ENCODE measurements around the gene GALNT11. TPM values are rescaled to one million over a fixed set of nuclear protein-coding genes. Genes with fewer than 3 reads are reported as not detected.

Gene GALNT11
- total RNA-seq, 4 donors from 2014 or later: 19.4 to 42.9 (median 27.2) TPM

DNA sequence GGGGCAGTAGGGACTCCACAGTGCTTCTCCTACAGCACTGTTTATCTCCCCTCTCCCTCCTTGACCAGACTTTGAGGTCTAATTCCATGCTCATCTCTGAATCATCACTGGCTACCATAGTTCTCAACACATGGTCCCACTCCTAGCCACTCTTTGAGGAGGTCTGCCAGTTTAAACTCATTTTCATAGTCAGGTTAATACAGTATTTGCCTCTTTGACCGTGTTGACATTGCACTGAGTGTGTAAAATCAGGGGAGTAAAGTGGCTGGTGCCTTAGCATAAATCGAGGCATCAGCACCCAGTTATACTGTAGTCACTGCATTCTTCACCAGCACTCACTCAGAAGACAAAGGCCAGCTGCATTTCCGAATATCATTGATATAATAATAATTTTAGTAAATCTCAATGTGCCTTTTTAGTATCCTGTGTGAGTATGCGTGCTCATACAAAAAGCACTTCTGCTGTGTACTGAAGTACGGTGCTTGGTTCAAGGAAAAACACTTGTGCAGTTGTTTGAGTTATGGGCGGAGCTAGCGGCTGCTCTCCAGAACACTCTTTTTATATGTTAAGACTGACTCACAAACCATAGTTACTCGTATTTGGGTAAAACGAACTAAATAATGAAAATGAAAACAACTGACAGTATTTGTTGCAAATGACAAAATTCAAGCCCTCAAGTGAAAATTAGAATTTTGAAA lies 89.7 kb downstream of the GALNT11 start:
- no peak for TF ChIP-seq POLR2A (IDR thresholded peaks at IDR 0.05)
- TF ChIP-seq, protein P1, sequence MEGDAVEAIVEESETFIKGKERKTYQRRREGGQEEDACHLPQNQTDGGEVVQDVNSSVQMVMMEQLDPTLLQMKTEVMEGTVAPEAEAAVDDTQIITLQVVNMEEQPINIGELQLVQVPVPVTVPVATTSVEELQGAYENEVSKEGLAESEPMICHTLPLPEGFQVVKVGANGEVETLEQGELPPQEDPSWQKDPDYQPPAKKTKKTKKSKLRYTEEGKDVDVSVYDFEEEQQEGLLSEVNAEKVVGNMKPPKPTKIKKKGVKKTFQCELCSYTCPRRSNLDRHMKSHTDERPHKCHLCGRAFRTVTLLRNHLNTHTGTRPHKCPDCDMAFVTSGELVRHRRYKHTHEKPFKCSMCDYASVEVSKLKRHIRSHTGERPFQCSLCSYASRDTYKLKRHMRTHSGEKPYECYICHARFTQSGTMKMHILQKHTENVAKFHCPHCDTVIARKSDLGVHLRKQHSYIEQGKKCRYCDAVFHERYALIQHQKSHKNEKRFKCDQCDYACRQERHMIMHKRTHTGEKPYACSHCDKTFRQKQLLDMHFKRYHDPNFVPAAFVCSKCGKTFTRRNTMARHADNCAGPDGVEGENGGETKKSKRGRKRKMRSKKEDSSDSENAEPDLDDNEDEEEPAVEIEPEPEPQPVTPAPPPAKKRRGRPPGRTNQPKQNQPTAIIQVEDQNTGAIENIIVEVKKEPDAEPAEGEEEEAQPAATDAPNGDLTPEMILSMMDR (IDR thresholded peaks at IDR 0.05): no peak
- H3K27me3 ChIP-seq: no peaks in the 10 kb centered on the region
- no peak for DNase-seq
- H3K4me1 ChIP-seq: no peaks in the 10 kb centered on the region
- H3K9me3 ChIP-seq: no peaks in the 10 kb centered on the region
- H3K27ac ChIP-seq: no peak overlapping the region
- H3K36me3 ChIP-seq: peaks cover 0 to 41% (median 0%) of the 10 kb centered on the region in 3 donors
- no peak overlapping the region for H3K4me3 ChIP-seq

DNA sequence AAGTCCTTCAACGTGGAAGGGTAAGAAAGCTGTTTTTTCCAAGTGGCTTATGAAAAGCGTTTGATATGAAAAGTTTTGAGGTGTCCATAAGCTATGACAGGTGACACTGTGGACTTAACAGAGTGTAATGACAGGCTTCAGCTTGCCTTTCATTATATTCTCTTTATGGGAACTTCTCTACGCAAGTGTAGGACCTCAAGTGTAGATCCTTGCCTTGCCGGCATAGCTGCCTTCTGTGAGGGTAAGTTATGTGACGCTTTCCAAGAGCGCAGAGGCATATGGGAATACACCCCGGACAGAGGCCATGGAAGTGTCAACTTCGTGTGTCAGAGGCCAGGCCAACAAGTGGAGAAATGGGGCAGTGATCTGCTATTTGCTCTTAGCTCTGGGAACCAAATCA lies 91.9 kb downstream of the GALNT11 start:
- Histone ChIP-seq H3K4me3 (no peak overlapping the region), H3K27ac (no peak overlapping the region), H3K9me3 (no peaks in the 10 kb centered on the region), H3K27me3 (no peaks in the 10 kb centered on the region), H3K36me3 (peaks cover 0 to 63% (median 0%) of the 10 kb centered on the region in 3 donors), H3K4me1 (no peaks in the 10 kb centered on the region)
- DNase-seq: no peak
- TF ChIP-seq, protein P1 (IDR thresholded peaks at IDR 0.05): no peak
- no peak for TF ChIP-seq POLR2A (IDR thresholded peaks at IDR 0.05)

DNA sequence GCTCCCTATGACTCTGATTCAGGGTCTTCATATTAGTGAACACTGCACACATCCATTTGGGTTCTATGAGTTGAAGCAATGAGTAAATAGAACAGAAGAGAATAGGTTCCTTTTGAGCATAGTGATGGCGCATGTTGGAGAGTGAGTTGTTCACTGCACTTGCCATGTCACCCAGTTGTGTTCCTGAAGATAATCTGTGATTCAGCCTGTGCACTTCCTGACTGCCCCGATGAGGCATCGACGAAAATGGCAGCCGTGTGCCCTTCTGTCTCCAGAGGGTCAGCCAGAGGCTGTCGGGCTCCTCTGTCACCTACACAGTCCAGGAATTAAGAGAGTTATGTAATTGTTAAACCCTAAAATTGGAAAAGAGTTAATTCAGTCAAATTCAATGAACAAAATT lies 94.7 kb downstream of the GALNT11 start:
- Histone ChIP-seq H3K27me3 (no peaks in the 10 kb centered on the region), H3K4me3 (no peak overlapping the region), H3K4me1 (no peaks in the 10 kb centered on the region), H3K27ac (no peak overlapping the region), H3K36me3 (peaks cover 0 to 83% (median 0%) of the 10 kb centered on the region in 3 donors), H3K9me3 (no peaks in the 10 kb centered on the region)
- TF ChIP-seq POLR2A (IDR thresholded peaks at IDR 0.05): no peak
- TF ChIP-seq, protein P1 (IDR thresholded peaks at IDR 0.05): no peak
- DNase-seq: no peak

DNA sequence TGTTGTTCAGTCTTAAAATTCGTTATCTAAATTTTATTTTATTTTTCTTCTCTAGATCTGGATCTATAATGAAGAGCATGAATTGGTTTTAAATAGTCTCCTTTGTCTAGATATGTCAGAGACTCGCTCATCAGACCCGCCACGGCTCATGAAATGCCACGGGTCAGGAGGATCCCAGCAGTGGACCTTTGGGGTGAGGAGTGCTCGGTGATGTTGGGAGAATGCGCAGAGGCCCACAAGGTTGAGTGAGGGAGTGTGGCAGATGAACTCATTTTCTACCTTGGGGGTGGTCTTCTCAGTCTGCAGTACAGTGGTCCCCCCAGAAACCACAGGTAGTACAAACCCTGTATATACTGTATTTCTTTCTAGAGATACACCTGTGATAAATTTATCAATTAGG lies 95.3 kb downstream of the GALNT11 start:
- Histone ChIP-seq H3K9me3 (no peaks in the 10 kb centered on the region), H3K4me3 (no peak overlapping the region), H3K36me3 (peaks cover 0 to 84% (median 0%) of the 10 kb centered on the region in 3 donors), H3K27me3 (no peaks in the 10 kb centered on the region), H3K4me1 (no peaks in the 10 kb centered on the region), H3K27ac (no peak overlapping the region)
- DNase-seq: no peak
- TF ChIP-seq, protein P1 (IDR thresholded peaks at IDR 0.05): no peak
- no peak for TF ChIP-seq POLR2A (IDR thresholded peaks at IDR 0.05)

DNA sequence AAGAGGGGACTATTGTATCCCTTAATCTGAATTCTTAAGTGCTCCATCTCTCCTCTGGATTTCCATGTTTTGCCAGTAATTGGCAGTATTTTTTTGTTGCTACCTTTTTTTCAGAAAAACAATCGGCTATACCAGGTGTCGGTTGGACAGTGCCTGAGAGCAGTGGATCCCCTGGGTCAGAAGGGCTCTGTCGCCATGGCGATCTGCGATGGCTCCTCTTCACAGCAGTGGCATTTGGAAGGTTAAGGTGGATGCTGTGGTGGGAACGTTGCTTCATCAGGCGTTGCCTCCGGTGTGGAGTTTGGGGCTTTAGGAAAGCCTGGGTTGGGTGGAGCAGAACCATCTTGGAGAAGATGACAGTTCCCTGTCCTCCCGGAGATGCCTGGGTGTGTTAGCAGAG lies 96.0 kb downstream of the GALNT11 start:
- Histone ChIP-seq H3K27ac (no peak overlapping the region), H3K36me3 (peaks cover 0 to 84% (median 0%) of the 10 kb centered on the region in 3 donors), H3K4me1 (no peaks in the 10 kb centered on the region), H3K27me3 (no peaks in the 10 kb centered on the region), H3K4me3 (no peak overlapping the region), H3K9me3 (no peaks in the 10 kb centered on the region)
- no peak for DNase-seq
- TF ChIP-seq POLR2A (IDR thresholded peaks at IDR 0.05): no peak
- TF ChIP-seq, protein P1 (IDR thresholded peaks at IDR 0.05): no peak

All from Peyer's patch (tissue), 4 donors.